MCF 10A (cell line): ENCODE measurements around the gene MTHFD1L. TPM values are rescaled to one million over a fixed set of nuclear protein-coding genes. Genes with fewer than 3 reads are reported as not detected.

ENCODE experiments used
- BruUV-seq: library from RNA; stranded (reverse); fragments of 400-500 nt; replicated peaks from 2 replicates; lab custom pipeline; 2021; lab: Mats Ljungman, UMichigan
- CTCF ChIA-PET: fragments of 300-600 bp; sonication (Branson Sonifier 250); formaldehyde crosslinking; extraction: SDS; loops from one replicate; lab custom pipeline; 2021; ENCODE audit warnings: antibody characterized with exemption, inconsistent platforms; lab: Yijun Ruan, JAX
- POLR2A ChIA-PET: fragments of 300-600, 350-650 bp; sonication (Branson Sonifier 250); formaldehyde crosslinking; extraction: SDS; loops from one replicate; lab custom pipeline; 2020; ENCODE audit warnings: antibody characterized with exemption, inconsistent platforms; lab: Yijun Ruan, JAX
- DNase-seq: peaks from one replicate; pipeline ENCODE4 v3.0.0-alpha.2; 2018; ENCODE audit not compliant: unreplicated experiment
- H3K27ac Mint-ChIP-seq: one replicate; pipeline ENCODE4 v1.8.0; 2022; ENCODE audit warnings: mild to moderate bottlenecking, low read depth, mixed read lengths; ENCODE audit not compliant: unreplicated experiment
- H3K27me3 Mint-ChIP-seq: one replicate; pipeline ENCODE4 v1.8.0; 2022; ENCODE audit warnings: mixed read lengths; ENCODE audit not compliant: insufficient read depth, unreplicated experiment
- H3K36me3 Mint-ChIP-seq: one replicate; pipeline ENCODE4 v1.8.0; 2022; ENCODE audit warnings: mild to moderate bottlenecking, moderate library complexity, mixed read lengths; ENCODE audit not compliant: insufficient read depth, unreplicated experiment
- H3K4me1 Mint-ChIP-seq: one replicate; pipeline ENCODE4 v1.8.0; 2022; ENCODE audit warnings: mixed read lengths; ENCODE audit not compliant: insufficient read depth, unreplicated experiment
- H3K4me3 Mint-ChIP-seq: one replicate; pipeline ENCODE4 v1.8.0; 2022; ENCODE audit warnings: mild to moderate bottlenecking, moderate library complexity, mixed read lengths; ENCODE audit not compliant: unreplicated experiment
- H3K9me3 Mint-ChIP-seq: one replicate; pipeline ENCODE4 v1.8.0; 2022; ENCODE audit warnings: mixed read lengths; ENCODE audit not compliant: unreplicated experiment
- CTCF ChIP-seq: fragments of 200-600 bp; IDR thresholded peaks from one replicate; pipeline ENCODE4 v1.8.0; 2022; ENCODE audit warnings: antibody characterized with exemption, mild to moderate bottlenecking; ENCODE audit not compliant: unreplicated experiment
- intact Hi-C: fragments of 100-400 bp; cut with micrococcal nuclease; formaldehyde crosslinking; loops from 2 replicates; pipeline ENCODE4 v1.14.1; 2022
- total RNA-seq: library from RNA; stranded (reverse); gene quantifications from 2 replicates; pipeline ENCODE4 v1.2.3, GENCODE V29; 2022

The MTHFD1L gene
- total RNA-seq, 1 experiment from 2014 or later = 110 TPM

DNA sequence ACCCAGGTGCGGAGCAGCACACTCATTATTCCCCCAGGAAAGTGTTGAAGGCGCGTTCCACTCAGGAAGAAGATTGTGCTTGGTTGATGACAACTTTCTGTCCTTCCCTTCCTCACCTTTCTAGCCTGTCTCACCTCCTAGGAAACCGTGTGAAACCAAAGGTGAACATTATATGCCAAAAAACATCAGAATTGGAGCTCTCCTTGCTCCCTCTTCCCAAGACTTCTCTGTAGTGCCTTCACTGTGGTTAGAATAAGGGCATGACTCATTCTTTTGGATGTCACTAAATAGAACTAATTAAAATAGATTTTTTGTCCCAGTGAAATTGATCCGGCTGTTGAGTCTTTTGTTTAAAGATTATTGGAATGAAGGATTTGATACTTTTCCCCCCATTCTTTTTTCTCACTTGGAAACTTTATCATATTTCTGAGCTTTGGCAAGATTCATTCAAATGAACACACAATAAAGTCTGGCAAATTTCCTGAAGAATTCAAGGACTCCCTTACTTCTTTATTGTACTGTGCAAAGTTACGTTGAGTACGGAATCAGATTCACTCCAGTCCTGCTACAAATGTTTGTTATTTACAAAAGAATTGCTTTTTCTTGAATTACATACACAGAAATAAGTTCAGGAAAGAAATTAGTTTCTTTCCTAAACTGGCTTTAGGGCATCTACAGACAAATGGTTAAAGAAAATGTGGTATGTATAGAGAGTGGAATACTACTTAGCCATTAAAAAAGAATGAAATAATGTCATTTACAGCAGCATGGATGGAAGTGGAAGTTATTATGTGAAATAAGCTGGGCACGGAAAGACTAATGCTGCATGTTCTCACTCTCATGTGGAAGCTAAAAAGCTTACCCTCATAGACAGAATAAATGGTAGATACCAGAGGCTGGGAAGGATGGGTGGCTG lies 231.4 kb downstream of the MTHFD1L start:
- no peak for TF ChIP-seq CTCF
- no peaks in the 10 kb centered on the region for H3K4me1 Mint-ChIP-seq
- no peak overlapping the region for H3K27ac Mint-ChIP-seq
- H3K27me3 Mint-ChIP-seq = no peaks in the 10 kb centered on the region
- no TSS peak for BruUV-seq
- peaks cover 71% of the 10 kb centered on the region for H3K36me3 Mint-ChIP-seq
- POLR2A ChIA-PET = interaction anchor here (1.1 kb wide), 1 partner anchor 29 kb away, joined by 3 read pairs; no protein-coding TSS in a partner anchor
- no peaks in the 10 kb centered on the region for H3K9me3 Mint-ChIP-seq
- DNase-seq = no peak
- no peak overlapping the region for H3K4me3 Mint-ChIP-seq
- intact Hi-C loops = no loop called here
- CTCF ChIA-PET = interaction anchor here (0.6 to 2.5 kb wide), 2 partner anchors 36 to 228 kb away, joined by 3 to 7 read pairs; no protein-coding TSS in a partner anchor

DNA sequence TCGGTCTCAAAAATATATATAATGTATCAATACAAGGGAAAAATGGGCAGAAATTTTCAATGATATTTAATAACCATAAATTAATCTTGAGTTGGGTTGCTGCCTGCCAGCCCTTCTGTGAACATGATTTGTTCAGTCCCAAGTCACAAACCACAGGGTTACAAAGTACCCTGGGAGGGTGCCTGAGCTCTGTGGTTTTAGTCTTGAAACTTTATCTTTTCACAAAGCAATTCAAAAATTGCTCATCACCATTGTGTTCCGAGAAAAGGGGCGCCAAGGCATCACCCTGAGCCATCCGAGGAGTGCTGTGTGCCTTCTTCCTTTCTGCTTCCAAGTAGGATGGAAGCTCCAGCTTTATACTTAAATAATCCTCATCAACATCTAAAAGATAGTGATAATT lies 232.7 kb downstream of the MTHFD1L start:
- no peak overlapping the region for H3K4me3 Mint-ChIP-seq
- no peaks in the 10 kb centered on the region for H3K27me3 Mint-ChIP-seq
- no peak overlapping the region for H3K27ac Mint-ChIP-seq
- DNase-seq = no peak
- BruUV-seq = no TSS peak
- no peaks in the 10 kb centered on the region for H3K4me1 Mint-ChIP-seq
- intact Hi-C loops = no loop called here
- CTCF ChIA-PET = interaction anchor here (2.5 kb wide), 1 partner anchor 226 kb away, joined by 7 read pairs; no protein-coding TSS in a partner anchor
- H3K36me3 Mint-ChIP-seq = peaks cover 60% of the 10 kb centered on the region
- no peak for TF ChIP-seq CTCF
- H3K9me3 Mint-ChIP-seq = no peaks in the 10 kb centered on the region
- POLR2A ChIA-PET = interaction anchor here (1.0 to 1.1 kb wide), 2 partner anchors 9 to 30 kb away, joined by 3 read pairs; no protein-coding TSS in a partner anchor

GRCh38 chr6:151100326-151100725 lies 234.8 kb downstream of the MTHFD1L start:
- TF ChIP-seq CTCF = no peak
- Mint-ChIP-seq H3K4me1 (no peaks in the 10 kb centered on the region), H3K36me3 (peaks cover 63% of the 10 kb centered on the region), H3K27me3 (no peaks in the 10 kb centered on the region), H3K4me3 (no peak overlapping the region), H3K27ac (no peak overlapping the region), H3K9me3 (no peaks in the 10 kb centered on the region)
- CTCF ChIA-PET = interaction anchor here (0.9 kb wide), 1 partner anchor 12 kb away, joined by 3 read pairs; no protein-coding TSS in a partner anchor
- BruUV-seq = no TSS peak
- POLR2A ChIA-PET = interaction anchor here (0.6 kb wide), 1 partner anchor 11 kb away, joined by 3 read pairs; no protein-coding TSS in a partner anchor
- DNase-seq = no peak
- intact Hi-C loops = no loop called here

DNA sequence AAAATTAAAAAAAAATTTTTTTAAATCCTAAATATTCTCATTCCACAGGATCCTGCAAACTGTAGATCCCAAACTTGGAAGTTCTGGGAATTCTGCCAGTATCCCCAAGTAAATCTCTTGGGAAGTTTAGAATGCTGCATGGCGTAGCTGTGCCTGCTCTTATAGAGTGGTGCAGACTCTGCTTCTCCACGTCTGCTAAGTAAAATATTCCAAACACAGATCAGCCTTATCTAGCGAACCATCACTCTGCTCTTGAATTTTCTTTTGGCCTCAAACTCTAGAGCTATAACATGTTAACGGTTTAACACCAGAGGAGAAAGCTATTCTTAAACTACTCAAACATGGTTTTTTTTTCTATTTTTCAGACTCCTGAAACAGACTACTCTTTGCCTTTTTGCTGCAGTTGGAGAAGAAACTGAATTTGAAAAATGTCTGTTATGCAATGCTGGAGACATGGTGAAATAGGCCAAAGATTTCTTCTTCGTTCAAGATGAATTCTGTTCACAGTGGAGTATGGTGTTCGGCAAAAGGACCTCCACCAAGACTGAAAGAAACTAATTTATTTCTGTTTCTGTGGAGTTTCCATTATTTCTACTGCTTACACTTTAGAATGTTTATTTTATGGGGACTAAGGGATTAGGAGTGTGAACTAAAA lies 235.8 kb downstream of the MTHFD1L start:
- H3K9me3 Mint-ChIP-seq = no peaks in the 10 kb centered on the region
- peaks cover 54% of the 10 kb centered on the region for H3K36me3 Mint-ChIP-seq
- no peaks in the 10 kb centered on the region for H3K4me1 Mint-ChIP-seq
- H3K27ac Mint-ChIP-seq = no peak overlapping the region
- CTCF ChIA-PET = no interaction called here
- no peak for TF ChIP-seq CTCF
- no TSS peak for BruUV-seq
- intact Hi-C loops = no loop called here
- DNase-seq = no peak
- H3K4me3 Mint-ChIP-seq = no peak overlapping the region
- POLR2A ChIA-PET = no interaction called here
- no peaks in the 10 kb centered on the region for H3K27me3 Mint-ChIP-seq
